Osteoblast (primary cell): Measurements from ENCODE around the gene AK4. TPM values are rescaled to one million over a fixed set of nuclear protein-coding genes. Genes with fewer than 3 reads are reported as not detected.

ENCODE experiments used
- DNase-seq: peaks from one replicate; pipeline ENCODE4 v3.0.0; 2011; ENCODE audit warnings: low spot score, mixed read lengths; ENCODE audit not compliant: insufficient read length; ENCODE audit errors: missing footprints
- H2AFZ ChIP-seq: 2 replicates; pipeline ENCODE4 v1.6.0; 2011; ENCODE audit warnings: mild to moderate bottlenecking, low read length
- H3K27ac ChIP-seq: 2 replicates; pipeline ENCODE4 v1.5.1; 2011; ENCODE audit warnings: mild to moderate bottlenecking, low read depth, low read length, moderate library complexity
- H3K27me3 ChIP-seq: 2 replicates; pipeline ENCODE4 v1.6.0; 2012; ENCODE audit warnings: mild to moderate bottlenecking, control low read depth, inconsistent platforms, low read length, moderate library complexity; ENCODE audit not compliant: insufficient read depth
- H3K36me3 ChIP-seq: 2 replicates; pipeline ENCODE4 v1.5.1; 2011; ENCODE audit warnings: mild to moderate bottlenecking, low read length, control low read depth, moderate library complexity; ENCODE audit not compliant: insufficient read depth
- H3K4me1 ChIP-seq: 2 replicates; pipeline ENCODE4 v1.5.1; 2011; ENCODE audit warnings: mild to moderate bottlenecking, low read length, control low read depth, moderate library complexity; ENCODE audit not compliant: insufficient read depth
- H3K4me2 ChIP-seq: 2 replicates; pipeline ENCODE4 v1.6.0; 2011; ENCODE audit warnings: mild to moderate bottlenecking, low read length; ENCODE audit not compliant: insufficient read depth
- H3K4me3 ChIP-seq: fragments of 200-600 bp; sonication (generic); 3 replicates; pipeline ENCODE4 v1.5.1; 2012; ENCODE audit warnings: mild to moderate bottlenecking, low read length, inconsistent platforms; ENCODE audit not compliant: insufficient read depth
- H3K79me2 ChIP-seq: 2 replicates; pipeline ENCODE4 v1.6.0; 2012; ENCODE audit warnings: mild to moderate bottlenecking, low read length, control low read depth, inconsistent platforms; ENCODE audit not compliant: insufficient read depth
- H3K9me3 ChIP-seq: 2 replicates; pipeline ENCODE4 v1.5.1; 2011; ENCODE audit warnings: low read depth, low read length, control low read depth
- H4K20me1 ChIP-seq: 2 replicates; pipeline ENCODE4 v1.6.0; 2012; ENCODE audit warnings: mild to moderate bottlenecking, low read length, control low read depth; ENCODE audit not compliant: insufficient read depth
- total RNA-seq: library from RNA; depleted of rRNA; stranded (reverse); fragments of >200 nt; gene quantifications from 2 replicates; pipeline ENCODE4 v1.2.3, GENCODE V29; 2012
- TF ChIP-seq, protein P1 (sequence below): IDR thresholded peaks from 2 replicates; pipeline ENCODE4 v1.5.1; 2011; ENCODE audit warnings: mild to moderate bottlenecking, low read depth, low read length, moderate library complexity; ENCODE audit errors: extremely low read depth

The AK4 gene
- total RNA-seq, 1 donor: 37.6 TPM

DNA sequence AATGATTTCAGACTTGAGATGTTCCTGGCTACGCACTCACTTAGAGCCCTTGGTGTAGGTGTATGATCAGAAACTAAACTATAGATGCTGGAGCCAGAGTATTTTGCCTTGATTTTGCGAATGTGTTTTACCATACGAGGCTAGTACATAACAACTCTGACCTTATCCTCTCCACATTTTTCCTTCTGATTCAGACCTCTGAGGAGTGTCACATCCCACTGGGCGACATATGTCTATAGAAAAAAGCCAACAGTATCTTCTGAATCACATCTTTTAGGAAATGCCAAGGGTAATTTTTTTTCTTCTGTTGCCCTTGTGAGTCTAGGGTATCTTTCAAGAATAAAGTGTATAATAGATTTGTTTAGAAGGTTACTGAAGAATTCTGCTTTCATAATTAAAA lies 49.6 kb downstream of the AK4 start:
- no peaks in the 10 kb centered on the region for H3K36me3 ChIP-seq
- TF ChIP-seq, protein P1, sequence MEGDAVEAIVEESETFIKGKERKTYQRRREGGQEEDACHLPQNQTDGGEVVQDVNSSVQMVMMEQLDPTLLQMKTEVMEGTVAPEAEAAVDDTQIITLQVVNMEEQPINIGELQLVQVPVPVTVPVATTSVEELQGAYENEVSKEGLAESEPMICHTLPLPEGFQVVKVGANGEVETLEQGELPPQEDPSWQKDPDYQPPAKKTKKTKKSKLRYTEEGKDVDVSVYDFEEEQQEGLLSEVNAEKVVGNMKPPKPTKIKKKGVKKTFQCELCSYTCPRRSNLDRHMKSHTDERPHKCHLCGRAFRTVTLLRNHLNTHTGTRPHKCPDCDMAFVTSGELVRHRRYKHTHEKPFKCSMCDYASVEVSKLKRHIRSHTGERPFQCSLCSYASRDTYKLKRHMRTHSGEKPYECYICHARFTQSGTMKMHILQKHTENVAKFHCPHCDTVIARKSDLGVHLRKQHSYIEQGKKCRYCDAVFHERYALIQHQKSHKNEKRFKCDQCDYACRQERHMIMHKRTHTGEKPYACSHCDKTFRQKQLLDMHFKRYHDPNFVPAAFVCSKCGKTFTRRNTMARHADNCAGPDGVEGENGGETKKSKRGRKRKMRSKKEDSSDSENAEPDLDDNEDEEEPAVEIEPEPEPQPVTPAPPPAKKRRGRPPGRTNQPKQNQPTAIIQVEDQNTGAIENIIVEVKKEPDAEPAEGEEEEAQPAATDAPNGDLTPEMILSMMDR: no peak
- no peaks in the 10 kb centered on the region for H3K9me3 ChIP-seq
- no peaks in the 10 kb centered on the region for H4K20me1 ChIP-seq
- H3K27ac ChIP-seq: no peak overlapping the region
- no peak overlapping the region for H2AFZ ChIP-seq
- H3K79me2 ChIP-seq: no peaks in the 10 kb centered on the region
- H3K4me1 ChIP-seq: peaks cover 42% of the 10 kb centered on the region
- no peak overlapping the region for H3K4me2 ChIP-seq
- DNase-seq: no peak
- H3K27me3 ChIP-seq: no peaks in the 10 kb centered on the region
- no peak overlapping the region for H3K4me3 ChIP-seq

- no peak overlapping the region for H3K4me2 ChIP-seq
- no peak for DNase-seq
Measured at GRCh38 chr1:65198096-65198495, 50.1 kb downstream of the AK4 start.

DNA sequence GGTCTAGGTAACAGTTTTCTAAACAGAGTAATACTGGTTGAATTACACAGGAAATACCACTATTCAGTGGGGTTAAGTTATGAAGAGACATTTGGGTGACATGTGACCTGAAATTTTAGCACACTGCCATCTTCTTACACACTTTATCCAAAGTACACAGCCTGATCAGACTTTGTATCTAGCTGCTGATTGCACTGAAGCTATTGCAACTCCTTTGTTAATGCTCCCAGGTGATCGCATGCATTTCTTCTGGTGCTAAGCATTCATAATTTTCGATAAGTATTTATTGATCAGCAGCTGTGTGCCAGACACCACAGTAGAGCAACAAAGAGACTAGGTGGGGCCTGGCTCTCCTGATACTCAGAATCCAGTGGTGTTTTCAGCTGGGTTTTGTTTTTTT lies 52.4 kb downstream of the AK4 start:
- Histone ChIP-seq H2AFZ (no peak overlapping the region), H3K4me3 (no peak overlapping the region), H3K79me2 (no peaks in the 10 kb centered on the region), H3K36me3 (no peaks in the 10 kb centered on the region), H3K27ac (no peak overlapping the region), H3K9me3 (no peaks in the 10 kb centered on the region), H3K27me3 (no peaks in the 10 kb centered on the region), H3K4me1 (peaks cover 29% of the 10 kb centered on the region), H3K4me2 (no peak overlapping the region), H4K20me1 (no peaks in the 10 kb centered on the region)
- TF ChIP-seq, protein P1: no peak
- DNase-seq: no peak

More at GRCh38 chr1:65198096-65198495, 50.1 kb downstream of the AK4 start:
- Histone ChIP-seq H4K20me1 (no peaks in the 10 kb centered on the region), H3K36me3 (no peaks in the 10 kb centered on the region), H3K27me3 (no peaks in the 10 kb centered on the region), H3K4me3 (no peak overlapping the region), H3K79me2 (no peaks in the 10 kb centered on the region), H3K9me3 (no peaks in the 10 kb centered on the region), H2AFZ (no peak overlapping the region), H3K4me1 (peaks cover 42% of the 10 kb centered on the region), H3K27ac (no peak overlapping the region)
- TF ChIP-seq, protein P1: no peak

GRCh38 chr1:65206836-65207235 lies 58.8 kb downstream of the AK4 start:
- no peaks in the 10 kb centered on the region for H4K20me1 ChIP-seq
- H3K4me2 ChIP-seq: no peak overlapping the region

More at GRCh38 chr1:65206836-65207235, 58.8 kb downstream of the AK4 start:
- no peak for DNase-seq
- TF ChIP-seq, protein P1: no peak
- Histone ChIP-seq H3K9me3 (no peaks in the 10 kb centered on the region), H3K27ac (no peak overlapping the region), H3K4me1 (no peaks in the 10 kb centered on the region), H3K4me3 (no peak overlapping the region), H3K27me3 (no peaks in the 10 kb centered on the region), H3K36me3 (no peaks in the 10 kb centered on the region), H2AFZ (no peak overlapping the region), H3K79me2 (no peaks in the 10 kb centered on the region)
